GM19099 (cell line): ENCODE data around the gene MSI2.

Experiments
- POLR2A ChIP-seq: IDR thresholded peaks from 3 replicates; pipeline ENCODE4 v1.6.1; 2011; ENCODE audit warnings: low read depth; ENCODE audit not compliant: insufficient read length; ENCODE audit errors: extremely low read depth

Gene MSI2

GRCh38 chr17:57276621-57277020 is 20.3 kb downstream of the MSI2 start:
- no peak for TF ChIP-seq POLR2A

DNA sequence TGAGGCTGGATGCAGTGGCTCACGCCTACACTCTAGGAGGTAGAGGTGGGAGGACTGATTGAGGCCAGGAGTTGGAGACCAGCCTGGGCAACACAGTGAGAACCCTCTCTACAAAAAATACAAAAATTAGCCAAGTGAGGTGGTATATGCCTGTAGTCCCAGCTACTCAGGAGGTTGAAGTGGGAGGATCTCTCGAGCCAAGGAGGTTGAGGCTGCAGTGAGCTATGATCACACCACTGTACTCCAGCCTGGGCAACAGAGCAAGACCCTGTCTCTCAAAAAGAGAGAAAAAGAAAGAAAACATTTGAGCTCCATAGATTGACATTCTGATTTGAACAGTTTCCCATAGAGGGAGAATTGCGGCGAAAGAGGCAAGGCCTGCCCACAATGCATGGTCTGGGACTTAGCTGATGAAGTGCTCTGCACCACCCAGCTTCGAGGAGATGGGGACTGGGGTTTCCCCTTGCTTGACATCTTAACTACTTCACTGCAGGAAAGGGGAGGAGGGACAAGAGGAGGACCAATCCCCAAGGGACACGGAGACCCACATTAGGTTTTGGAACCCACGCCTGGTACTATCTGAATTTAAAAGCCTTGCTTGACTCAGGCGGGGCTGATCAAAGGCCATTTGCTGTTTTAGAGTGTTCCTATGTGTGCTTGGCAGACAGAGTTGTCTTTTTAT is 21.7 kb downstream of the MSI2 start:
- no peak for TF ChIP-seq POLR2A

DNA sequence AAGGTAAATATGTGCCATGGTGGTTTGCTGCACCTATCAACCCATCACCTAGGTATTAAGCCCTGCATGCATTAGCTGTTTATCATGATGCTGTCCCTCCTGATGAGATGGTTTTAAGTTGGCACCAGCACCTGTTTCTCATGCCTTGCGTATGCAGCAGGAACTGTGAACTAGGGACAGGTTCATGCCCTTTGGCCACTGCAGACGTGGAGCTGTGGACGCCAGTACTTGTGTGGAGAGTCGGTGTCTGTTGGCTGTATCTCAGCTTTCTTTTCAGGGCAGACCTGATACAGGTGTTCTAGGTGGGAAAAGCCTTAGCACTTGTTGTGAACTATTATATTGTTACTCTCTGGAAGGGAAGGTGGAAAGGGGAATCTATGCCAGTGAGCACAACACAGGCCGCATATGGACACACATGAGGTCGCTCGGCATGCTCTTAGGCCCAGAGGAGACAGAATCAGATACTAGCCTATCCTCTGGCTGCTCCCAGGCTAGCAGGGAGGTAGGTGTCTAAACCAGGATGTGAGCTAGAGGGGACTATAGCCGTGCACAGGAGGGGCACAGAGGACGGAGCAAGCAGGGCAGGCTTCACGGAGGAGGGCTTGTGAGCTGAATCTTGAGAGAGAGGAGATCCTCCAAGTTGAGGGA is 22.5 kb downstream of the MSI2 start:
- TF ChIP-seq POLR2A, result no peak

DNA sequence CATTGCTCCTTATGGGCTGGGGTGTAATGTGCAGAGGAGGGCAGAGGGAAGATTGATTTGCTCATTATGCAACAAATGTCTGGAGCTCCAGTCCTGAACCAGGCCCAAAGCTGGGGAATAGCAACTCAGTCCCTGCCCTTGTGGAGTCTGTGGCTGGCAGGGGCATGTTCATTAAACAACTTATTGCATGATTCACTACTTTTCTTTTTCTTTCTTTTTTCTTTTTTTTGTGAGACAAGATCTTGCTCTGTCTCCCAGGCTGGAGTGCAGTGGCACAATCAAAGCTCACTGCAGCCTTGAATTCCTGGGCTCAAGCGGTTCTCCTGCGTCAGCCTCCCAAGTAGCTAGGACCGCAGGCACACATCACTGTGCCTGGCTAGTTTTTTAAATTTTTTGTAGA is 23.1 kb downstream of the MSI2 start:
- TF ChIP-seq POLR2A, result no peak

- TF ChIP-seq POLR2A, result no peak
Measured at GRCh38 chr17:57281887-57282286, 25.6 kb downstream of the MSI2 start.

DNA sequence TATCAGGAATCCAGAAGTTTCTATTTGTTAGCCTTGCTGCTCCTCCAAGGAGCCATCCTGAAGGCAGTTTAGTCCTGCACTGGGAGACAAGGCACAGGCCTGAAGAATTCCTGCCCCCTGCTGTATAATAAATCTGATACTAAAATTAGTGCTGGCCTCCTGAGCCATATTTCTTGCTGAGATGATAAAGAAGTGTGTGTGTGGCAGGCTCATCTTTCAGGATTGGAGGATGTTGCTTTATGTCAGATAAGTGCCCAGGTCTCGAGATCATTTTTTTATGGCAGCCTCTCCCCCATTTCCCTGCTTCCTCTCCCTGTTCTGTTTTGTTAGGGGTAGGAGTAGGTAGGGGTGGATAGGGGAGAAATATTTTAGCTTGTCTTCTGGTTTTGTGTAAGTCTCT is 26.0 kb downstream of the MSI2 start:
- no peak for TF ChIP-seq POLR2A

DNA sequence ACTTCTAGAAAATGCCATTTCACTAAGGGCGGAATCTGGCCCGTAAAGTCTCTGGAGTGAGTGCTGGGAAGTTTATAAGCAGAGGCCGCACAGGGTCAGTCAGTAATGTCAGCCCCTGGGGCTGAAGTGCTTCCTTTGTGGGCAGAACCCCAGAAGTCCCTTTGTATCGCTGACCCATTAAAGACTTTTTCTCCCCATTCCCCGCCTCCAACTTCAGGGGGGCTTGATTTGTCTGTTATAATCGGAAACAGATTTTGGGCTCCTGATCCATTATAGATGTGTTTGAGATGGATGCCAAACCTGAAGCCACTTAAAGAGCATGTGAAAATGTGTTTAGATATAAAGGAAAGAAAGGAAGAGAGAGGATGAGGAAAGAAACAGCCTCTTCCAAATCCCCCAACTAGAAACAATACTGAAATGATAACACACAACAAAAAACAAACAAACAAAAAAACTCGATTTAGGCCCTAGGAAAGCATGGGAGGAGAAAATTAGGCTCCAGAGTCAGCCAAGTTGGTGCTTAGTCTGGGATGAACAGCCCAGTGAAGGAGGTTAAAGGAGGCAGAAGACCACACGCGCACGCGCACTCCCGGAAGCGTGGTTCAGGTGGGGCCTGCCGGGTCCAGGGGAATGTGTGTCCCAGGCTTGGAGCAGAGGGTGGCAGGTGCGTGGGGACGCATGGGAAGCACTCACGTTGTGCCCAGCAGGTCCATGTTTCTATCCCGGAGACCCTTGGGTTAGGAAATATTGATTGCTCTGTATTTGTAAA is 27.1 kb downstream of the MSI2 start:
- no peak for TF ChIP-seq POLR2A

DNA sequence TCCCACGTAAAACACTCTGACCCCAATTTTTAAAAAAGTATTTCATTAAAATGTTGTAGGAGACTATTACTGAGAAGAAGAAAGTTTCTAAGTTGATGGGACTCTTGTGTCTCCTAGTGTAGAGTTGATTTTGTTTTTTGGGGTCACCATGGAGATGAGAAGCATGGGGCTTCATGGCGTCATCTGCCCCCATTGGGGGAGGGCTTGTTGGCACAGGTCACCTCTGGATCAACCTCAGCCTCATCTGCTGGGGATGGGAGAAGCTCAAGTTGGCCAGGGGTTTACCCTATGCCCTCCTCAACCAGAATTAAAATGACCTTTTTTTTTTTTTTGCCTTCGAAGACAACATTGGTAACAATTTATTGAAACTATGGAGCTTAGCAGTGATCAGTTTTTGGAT is 28.3 kb downstream of the MSI2 start:
- TF ChIP-seq POLR2A, result no peak

- no peak for TF ChIP-seq POLR2A
Measured at GRCh38 chr17:57284984-57285646, 28.8 kb downstream of the MSI2 start.

DNA sequence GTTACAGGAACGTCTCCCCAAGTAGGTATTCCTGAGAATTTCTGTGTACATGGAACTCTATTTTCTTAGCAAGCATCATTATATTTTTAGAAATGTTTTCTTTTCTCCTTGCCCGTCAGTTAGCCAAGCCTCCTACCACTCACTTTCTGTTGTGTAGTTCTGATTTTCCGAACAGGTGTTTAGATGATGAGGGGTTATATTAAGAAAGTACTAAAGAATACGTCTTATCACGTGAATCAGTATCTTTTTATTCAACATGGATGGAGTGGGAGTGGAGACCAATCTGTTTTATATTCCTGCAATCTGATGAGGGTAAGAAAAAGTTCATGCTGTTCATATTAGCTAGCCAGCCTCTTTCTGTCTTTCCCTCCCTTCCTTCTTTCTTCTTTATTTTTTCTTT is 29.4 kb downstream of the MSI2 start:
- no peak for TF ChIP-seq POLR2A

DNA sequence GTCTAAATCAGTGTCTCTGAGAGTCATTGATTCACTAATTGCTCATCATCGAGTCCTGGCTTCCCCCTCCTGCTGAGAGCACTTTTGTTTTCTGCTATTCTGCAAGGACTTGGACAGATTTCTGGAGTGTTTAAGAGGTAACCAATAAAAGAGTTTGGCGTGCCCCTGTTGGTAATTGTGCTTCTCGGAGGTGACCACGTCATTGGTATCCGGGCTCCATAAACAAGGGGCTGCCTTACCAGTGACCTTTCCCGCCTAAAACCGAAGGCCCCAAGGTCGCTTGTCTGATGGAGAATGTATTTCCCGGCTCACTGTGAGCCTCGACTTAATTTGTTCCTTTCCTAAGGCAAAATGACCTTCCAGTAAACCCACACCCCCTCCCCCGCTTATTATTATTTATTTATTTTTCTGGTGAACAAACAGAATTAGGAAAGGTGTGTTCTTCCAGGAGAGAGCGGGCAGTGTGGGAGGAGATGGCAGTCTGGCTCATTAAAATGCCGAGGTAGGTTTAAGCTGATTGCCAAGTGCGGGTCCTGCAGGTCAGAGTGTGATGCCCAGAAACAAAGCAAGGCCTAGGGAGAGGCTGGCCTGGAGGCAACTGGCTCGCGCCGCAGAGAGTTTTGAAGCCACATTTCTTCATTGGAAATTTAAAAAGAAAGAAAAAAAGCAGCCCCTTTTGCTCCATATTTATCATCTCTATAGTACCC is 30.2 kb downstream of the MSI2 start:
- no peak for TF ChIP-seq POLR2A

- no peak for TF ChIP-seq POLR2A
Measured at GRCh38 chr17:57288040-57288772, 31.9 kb downstream of the MSI2 start.

- TF ChIP-seq POLR2A, result no peak
Measured at GRCh38 chr17:57288773-57289121, 32.4 kb downstream of the MSI2 start.

DNA sequence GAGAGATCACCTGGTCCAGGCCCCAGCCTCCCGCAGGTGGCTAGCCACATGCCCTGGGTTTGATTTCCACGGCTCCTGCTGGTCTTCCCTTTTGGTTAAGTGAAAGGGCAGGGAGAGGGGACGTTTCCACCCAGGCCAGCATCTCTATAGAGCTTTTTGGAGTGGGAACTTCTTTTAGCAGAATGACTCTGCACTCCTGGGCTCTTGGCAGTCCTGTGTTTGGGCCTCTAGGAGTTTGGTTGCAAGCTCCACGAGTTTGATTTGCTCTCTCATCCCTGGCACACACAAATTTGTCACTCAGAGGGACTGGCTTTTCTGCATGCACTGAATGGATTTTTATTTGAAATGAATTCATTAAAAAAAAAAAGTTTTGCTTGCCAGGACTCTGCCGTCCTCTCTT is 32.8 kb downstream of the MSI2 start:
- no peak for TF ChIP-seq POLR2A
